Transverse colon (tissue), 4 donors: Measurements from ENCODE around the gene PQBP1.

Experiments used
- EP300 ChIP-seq: sonication (generic); formaldehyde crosslinking; IDR thresholded peaks from one replicate; pipeline ENCODE4 v1.6.1; 2017; ENCODE audit warnings: antibody characterized with exemption, low read depth
- POLR2A ChIP-seq: fragments of 450-650 bp; IDR thresholded peaks from one replicate; pipeline ENCODE4 v1.6.1; 2016; ENCODE audit warnings: antibody characterized with exemption, mild to moderate bottlenecking, moderate library complexity
- POLR2AphosphoS5 ChIP-seq, 3 donors: sonication (generic); formaldehyde crosslinking; IDR thresholded peaks; one replicate each; pipeline ENCODE4 v1.6.1; 2016; ENCODE audit warnings: antibody characterized with exemption in 3 of 3
- TF ChIP-seq, protein P1 (sequence below), 5 experiments: fragments of 200-600 bp in 3 of 5; fragments of 450-650 bp in 2 of 5; sonication (generic) in 3 of 5; IDR thresholded peaks; 1 replicate in 2 of 5; 2 replicates in 3 of 5; pipeline ENCODE4 v1.5.1; 2016 to 2017; ENCODE audit warnings: antibody characterized with exemption in 5 of 5, inconsistent platforms in 3 of 5, mild to moderate bottlenecking in 2 of 5, moderate library complexity in 1 of 5

DNA sequence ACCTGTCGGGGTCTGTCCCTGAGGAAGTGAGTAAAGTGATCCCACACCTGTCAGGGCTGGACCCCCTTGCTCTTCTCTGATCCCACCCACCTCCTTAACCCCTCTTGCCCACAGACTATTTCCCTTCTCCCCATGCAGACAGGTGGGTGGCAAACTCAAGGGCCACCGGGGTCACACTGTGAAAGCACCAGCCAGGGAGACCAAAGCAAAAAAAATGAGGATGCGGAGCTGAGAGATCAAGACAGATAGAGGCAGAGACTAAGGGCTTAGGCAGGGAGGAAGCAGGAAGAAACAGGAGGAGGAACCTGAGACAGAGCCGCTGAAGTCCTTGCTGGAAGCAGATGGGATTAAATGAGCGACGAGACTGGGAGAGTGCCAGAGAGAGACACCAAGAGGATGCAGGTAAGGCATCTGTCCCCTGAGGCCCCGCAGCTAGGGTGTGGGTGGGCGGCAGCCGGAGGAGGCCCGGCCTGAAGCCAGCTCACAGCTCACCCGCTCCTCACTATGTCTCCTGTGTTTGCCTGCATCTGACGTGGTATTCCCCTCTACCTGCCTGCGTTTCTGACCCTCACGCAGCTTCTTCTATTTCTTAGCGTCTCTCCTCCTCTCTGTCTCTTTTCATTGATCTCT is 7.3 kb upstream of the PQBP1 start:
- TF ChIP-seq POLR2AphosphoS5 (IDR thresholded peaks at IDR 0.05): no peak
- TF ChIP-seq, protein P1, sequence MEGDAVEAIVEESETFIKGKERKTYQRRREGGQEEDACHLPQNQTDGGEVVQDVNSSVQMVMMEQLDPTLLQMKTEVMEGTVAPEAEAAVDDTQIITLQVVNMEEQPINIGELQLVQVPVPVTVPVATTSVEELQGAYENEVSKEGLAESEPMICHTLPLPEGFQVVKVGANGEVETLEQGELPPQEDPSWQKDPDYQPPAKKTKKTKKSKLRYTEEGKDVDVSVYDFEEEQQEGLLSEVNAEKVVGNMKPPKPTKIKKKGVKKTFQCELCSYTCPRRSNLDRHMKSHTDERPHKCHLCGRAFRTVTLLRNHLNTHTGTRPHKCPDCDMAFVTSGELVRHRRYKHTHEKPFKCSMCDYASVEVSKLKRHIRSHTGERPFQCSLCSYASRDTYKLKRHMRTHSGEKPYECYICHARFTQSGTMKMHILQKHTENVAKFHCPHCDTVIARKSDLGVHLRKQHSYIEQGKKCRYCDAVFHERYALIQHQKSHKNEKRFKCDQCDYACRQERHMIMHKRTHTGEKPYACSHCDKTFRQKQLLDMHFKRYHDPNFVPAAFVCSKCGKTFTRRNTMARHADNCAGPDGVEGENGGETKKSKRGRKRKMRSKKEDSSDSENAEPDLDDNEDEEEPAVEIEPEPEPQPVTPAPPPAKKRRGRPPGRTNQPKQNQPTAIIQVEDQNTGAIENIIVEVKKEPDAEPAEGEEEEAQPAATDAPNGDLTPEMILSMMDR (IDR thresholded peaks at IDR 0.05): no peak
- no peak for TF ChIP-seq POLR2A
- TF ChIP-seq EP300: no peak
